Naive thymus-derived CD4-positive, alpha-beta T cell (primary cell): ENCODE data around the gene JTB. TPM values are rescaled to one million over a fixed set of nuclear protein-coding genes. Genes with fewer than 3 reads are reported as not detected.

Experiments
- ATAC-seq: fragments of 150-1000 bp; cut with Tn5 transposase; 2 replicates; pipeline ENCODE4 v1.10.0; 2021; ENCODE audit warnings: mild to moderate bottlenecking, moderate library complexity
- CTCF ChIA-PET: fragments of 350-600 bp; sonication (Branson Sonifier 250); formaldehyde crosslinking; loops from one replicate; lab custom pipeline; 2021; ENCODE audit warnings: antibody characterized with exemption; lab: Charles Lee
- POLR2A ChIA-PET: fragments of 350-600 bp; sonication (Branson Sonifier 250); formaldehyde crosslinking; loops from one replicate; lab custom pipeline; 2021; ENCODE audit warnings: antibody characterized with exemption, inconsistent platforms; lab: Charles Lee
- DNase-seq, 9 donors: peaks; one replicate each; pipeline versions ENCODE4 v3.0.0 to v3.0.0-alpha.2; 2020 to 2022; ENCODE audit warnings: mixed read lengths in 1 of 9
- H3K27ac ChIP-seq: one replicate; pipeline ENCODE4 v1.7.0; 2013; ENCODE audit warnings: mild to moderate bottlenecking, low read depth, low read length, moderate library complexity
- H3K27me3 ChIP-seq, 2 donors: one replicate each; pipeline ENCODE4 v1.7.0; 2013; ENCODE audit warnings: low read length in 2 of 2, mild to moderate bottlenecking in 2 of 2, moderate library complexity in 2 of 2; ENCODE audit not compliant: control insufficient read depth in 2 of 2, insufficient read depth in 2 of 2
- H3K36me3 ChIP-seq, 3 experiments: 1 replicate in 2 of 3; 2 replicates in 1 of 3; pipeline ENCODE4 v1.7.0; 2013; ENCODE audit warnings: low read length in 3 of 3, mild to moderate bottlenecking in 3 of 3, moderate library complexity in 1 of 3; ENCODE audit not compliant: insufficient read depth in 3 of 3, control insufficient read depth in 2 of 3
- H3K4me1 ChIP-seq, 2 donors: one replicate each; pipeline ENCODE4 v1.7.0; 2013; ENCODE audit warnings: low read length in 2 of 2, mild to moderate bottlenecking in 2 of 2, moderate library complexity in 1 of 2; ENCODE audit not compliant: control insufficient read depth in 2 of 2, insufficient read depth in 2 of 2
- H3K4me3 ChIP-seq: 2 replicates; pipeline ENCODE4 v1.7.0; 2013; ENCODE audit warnings: mild to moderate bottlenecking, low read length
- H3K9me3 ChIP-seq, 3 experiments: 1 replicate in 2 of 3; 2 replicates in 1 of 3; pipeline ENCODE4 v1.7.0; 2013; ENCODE audit warnings: low read length in 3 of 3; ENCODE audit not compliant: control insufficient read depth in 2 of 3
- H3K27ac Mint-ChIP-seq, 9 donors: one replicate each; pipeline ENCODE4 v1.8.0; 2020 to 2022; ENCODE audit warnings: mixed read lengths in 9 of 9, mild to moderate bottlenecking in 8 of 9, moderate library complexity in 5 of 9, inconsistent platforms in 2 of 9
- H3K27me3 Mint-ChIP-seq, 5 donors: one replicate each; pipeline ENCODE4 v1.8.0; 2021 to 2022; ENCODE audit warnings: mixed read lengths in 5 of 5, mild to moderate bottlenecking in 1 of 5
- H3K36me3 Mint-ChIP-seq, 5 donors: one replicate each; pipeline ENCODE4 v1.8.0; 2020 to 2022; ENCODE audit warnings: mixed read lengths in 5 of 5, mild to moderate bottlenecking in 3 of 5, inconsistent platforms in 1 of 5
- H3K4me1 Mint-ChIP-seq, 7 donors: one replicate each; pipeline ENCODE4 v1.8.0; 2020 to 2022; ENCODE audit warnings: mixed read lengths in 7 of 7, mild to moderate bottlenecking in 3 of 7, inconsistent platforms in 1 of 7
- H3K4me3 Mint-ChIP-seq, 10 donors: one replicate each; pipeline ENCODE4 v1.8.0; 2020 to 2022; ENCODE audit warnings: mild to moderate bottlenecking in 10 of 10, mixed read lengths in 10 of 10, moderate library complexity in 6 of 10, inconsistent platforms in 2 of 10
- H3K9me3 Mint-ChIP-seq, 11 donors: one replicate each; pipeline ENCODE4 v1.8.0; 2020 to 2022; ENCODE audit warnings: mixed read lengths in 11 of 11, mild to moderate bottlenecking in 4 of 11, inconsistent platforms in 1 of 11, moderate library complexity in 1 of 11
- intact Hi-C, 2 donors: fragments of 100-400 bp; cut with micrococcal nuclease; formaldehyde crosslinking; loops; one replicate each; pipeline ENCODE4 v1.15.1; 2023
- polyA plus RNA-seq, 2 donors: library from polyadenylated mRNA; unstranded; fragments of 300-500 nt; fragmentation: Illumina TruSeq; gene quantifications; one replicate each; pipeline ENCODE4 v1.2.3, GENCODE V29; 2021
- total RNA-seq, 6 experiments: library from RNA in 5 of 6; stranded (reverse) in 5 of 6; gene quantifications; 1 replicate in 5 of 6; 2 replicates in 1 of 6; pipeline ENCODE4 v1.2.3 and lab custom pipeline; 2021 to 2026

Gene JTB
- total and polyA plus RNA-seq, 7 experiments from 2014 or later, result 78.4 to 319 (median 107) TPM

DNA sequence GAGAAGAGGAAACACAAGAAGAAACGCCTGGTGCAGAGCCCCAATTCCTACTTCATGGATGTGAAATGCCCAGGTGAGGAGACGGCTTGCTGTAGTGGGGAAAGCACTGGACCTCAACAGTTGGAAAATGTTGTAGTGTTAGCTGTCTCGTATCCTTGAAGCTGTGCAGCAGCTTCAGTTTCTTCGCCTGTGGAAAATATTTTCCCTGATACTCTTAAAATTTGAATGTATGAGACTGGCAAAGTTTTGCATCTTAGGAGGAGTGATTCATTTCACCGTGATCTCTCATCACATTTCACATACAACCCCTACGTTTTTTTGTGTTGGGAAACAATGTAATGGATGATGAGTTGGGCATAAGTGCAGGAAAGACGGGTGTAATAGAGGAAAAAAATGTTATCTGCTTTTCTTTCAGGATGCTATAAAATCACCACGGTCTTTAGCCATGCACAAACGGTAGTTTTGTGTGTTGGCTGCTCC, 13.7 kb upstream of the JTB start:
- Histone ChIP-seq H3K4me3 (peak overlapping the region; percentile 82), H3K36me3 (peaks cover 7 to 43% (median 29%) of the 10 kb centered on the region in 3 experiments), H3K27ac (peak overlapping the region; percentile 99), H3K4me1 (peaks cover 26 to 34% of the 10 kb centered on the region in 2 donors), H3K9me3 (no peaks in the 10 kb centered on the region), H3K27me3 (no peaks in the 10 kb centered on the region)
- ChIA-PET CTCF (interaction anchor here (0.6 to 8.0 kb wide), 7 partner anchors 26 to 273 kb away, joined by 3 to 84 read pairs (median 3); partner anchors contain the start of gene NUP210L), POLR2A (interaction anchor here (0.5 to 10.4 kb wide), 45 partner anchors 10 to 451 kb away, joined by 3 to 157 read pairs (median 7); partner anchors contain the start of genes ATP8B2, CHTOP, CREB3L4 and CRTC2)
- no peak for DNase-seq
- peaks cover 10 to 34% (median 31%) of the 10 kb centered on the region in 5 donors for H3K36me3 Mint-ChIP-seq
- peaks cover 0 to 4% (median 2%) of the 10 kb centered on the region in 5 donors for H3K27me3 Mint-ChIP-seq
- peaks cover 0 to 10% (median 0%) of the 10 kb centered on the region in 11 donors for H3K9me3 Mint-ChIP-seq
- no peak for ATAC-seq
- intact Hi-C loops, result loop anchor here (2.0 to 10.0 kb wide), 5 partner anchors 32 to 456 kb away; partner anchors contain the start of genes ATP8B2 (in 1 of the 2), CRTC2 (in 1 of the 2), ILF2 (in 1 of the 2) and NUP210L (in 1 of the 2)
- H3K4me1 Mint-ChIP-seq, result peaks cover 29 to 60% (median 44%) of the 10 kb centered on the region in 7 donors
- H3K27ac Mint-ChIP-seq, result peak overlapping the region; percentile 92 to 100 (median 99)
- H3K4me3 Mint-ChIP-seq, result peak overlapping the region; percentile 83 to 99 (median 96)

DNA sequence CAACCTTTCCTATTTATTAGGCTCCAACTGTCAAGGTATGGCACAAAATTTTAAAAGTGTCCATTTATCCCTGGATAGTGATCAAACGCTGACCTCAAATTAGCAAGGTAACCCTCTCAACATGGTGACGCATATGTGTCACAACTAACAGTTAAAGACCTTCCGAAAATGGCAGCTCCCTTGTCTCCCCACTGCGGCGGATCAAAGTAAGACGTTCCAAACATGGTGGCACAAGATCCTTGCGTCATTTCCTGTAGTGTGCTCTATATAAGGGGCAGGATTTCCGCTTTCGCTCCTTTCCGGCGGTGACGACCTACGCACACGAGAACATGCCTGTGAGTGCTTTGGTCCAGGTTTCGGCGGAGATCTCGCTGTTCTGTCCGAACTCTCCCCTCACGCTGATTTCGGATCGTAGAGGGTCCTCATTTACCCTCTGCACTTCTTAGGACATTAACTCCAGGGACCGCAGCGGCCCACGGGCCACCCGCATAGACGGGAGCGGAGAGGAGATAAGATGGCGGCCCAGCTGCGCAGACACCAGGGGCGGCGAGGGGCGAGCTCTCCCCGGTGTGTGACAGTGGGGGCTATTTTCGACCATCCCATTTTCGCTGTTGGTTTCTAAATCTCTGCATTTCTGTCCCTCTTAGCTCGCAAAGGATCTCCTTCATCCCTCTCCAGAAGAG, 13.1 kb upstream of the JTB start, which contains the start of gene RPS27:
TSS of gene RPS27 (plus strand) at position 295 of the 683 bp plus-strand sequence. CDS start at position 330, 35 bp downstream.
- H3K36me3 Mint-ChIP-seq, result peaks cover 8 to 31% (median 29%) of the 10 kb centered on the region in 5 donors
- intact Hi-C loops, result loop anchor here (1.0 to 10.0 kb wide), 22 partner anchors 13 to 568 kb away; partner anchors contain the start of genes CRTC2 (in 2 of the 2), HAX1 (in 2 of the 2), JTB (in 2 of the 2) and SLC39A1 (in 2 of the 2)
- peak within 1 kb of the TSS; percentile 99 for H3K27ac ChIP-seq
- peak; percentile 90 for ATAC-seq
- peaks cover 32 to 62% (median 44%) of the 10 kb centered on the region in 7 donors for H3K4me1 Mint-ChIP-seq
- DNase-seq, result peak; percentile 76 to 97 (median 92)
- ChIA-PET CTCF (interaction anchor here (0.6 to 8.0 kb wide), 9 partner anchors 13 to 287 kb away, joined by 3 to 84 read pairs (median 3); partner anchors contain the start of genes DENND4B, JTB and NUP210L), POLR2A (interaction anchor here (0.5 to 10.4 kb wide), 64 partner anchors 10 to 567 kb away, joined by 3 to 157 read pairs (median 4); partner anchors contain the start of genes ATP8B2, CHTOP, CREB3L4 and CRTC2)
- no peaks in the 10 kb centered on the region for H3K27me3 ChIP-seq
- no peaks in the 10 kb centered on the region for H3K9me3 ChIP-seq
- peak within 1 kb of the TSS; percentile 83 to 99 (median 96) for H3K4me3 Mint-ChIP-seq
- peaks cover 2 to 8% (median 4%) of the 10 kb centered on the region in 5 donors for H3K27me3 Mint-ChIP-seq
- peaks cover 7 to 41% (median 29%) of the 10 kb centered on the region in 3 experiments for H3K36me3 ChIP-seq
- H3K9me3 Mint-ChIP-seq, result peaks cover 0 to 10% (median 0%) of the 10 kb centered on the region in 11 donors
- H3K4me3 ChIP-seq, result peak within 1 kb of the TSS; percentile 82
- H3K4me1 ChIP-seq, result peaks cover 26 to 34% of the 10 kb centered on the region in 2 donors
- peak within 1 kb of the TSS; percentile 92 to 100 (median 99) for H3K27ac Mint-ChIP-seq

DNA sequence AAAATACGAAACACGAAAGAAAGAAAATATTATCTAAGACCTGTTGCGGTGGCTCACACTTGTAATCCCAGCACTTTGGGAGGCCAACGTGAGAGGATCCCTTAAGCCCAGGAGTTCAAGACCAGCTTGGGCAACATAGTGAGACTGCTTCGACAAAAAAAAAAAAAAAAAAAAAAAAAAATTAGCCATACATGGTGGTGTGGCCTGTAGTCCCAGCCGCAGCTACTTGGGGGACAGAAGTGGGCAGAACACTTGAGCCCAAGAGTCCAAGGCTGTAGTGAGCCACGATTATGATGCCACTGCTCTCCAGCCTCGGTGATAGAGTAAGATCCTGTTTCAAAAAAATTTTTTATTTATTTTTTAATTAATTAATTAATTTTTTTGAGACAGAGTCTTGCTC, 10.1 kb upstream of the JTB start:
- Histone ChIP-seq H3K9me3 (no peaks in the 10 kb centered on the region), H3K4me1 (peaks cover 22% of the 10 kb centered on the region in 2 donors), H3K27me3 (no peaks in the 10 kb centered on the region), H3K27ac (no peak overlapping the region), H3K36me3 (peaks cover 3 to 15% (median 10%) of the 10 kb centered on the region in 3 experiments), H3K4me3 (no peak overlapping the region)
- no peak for DNase-seq
- CTCF ChIA-PET, result interaction anchor here (0.6 to 8.0 kb wide), 11 partner anchors 10 to 194 kb away, joined by 3 to 84 read pairs (median 11); partner anchors contain the start of genes CREB3L4, GATAD2B and JTB
- Mint-ChIP-seq H3K36me3 (peaks cover 2 to 18% (median 13%) of the 10 kb centered on the region in 5 donors), H3K27me3 (peaks cover 2 to 21% (median 9%) of the 10 kb centered on the region in 5 donors), H3K9me3 (peaks cover 0 to 10% (median 0%) of the 10 kb centered on the region in 11 donors), H3K27ac (peak overlapping the region in 6 of 9 donors; percentile 80 to 93 (median 88)), H3K4me1 (peaks cover 32 to 51% (median 38%) of the 10 kb centered on the region in 7 donors), H3K4me3 (peak overlapping the region in 2 of 10 donors; percentile 34 to 66)
- intact Hi-C loops, result loop anchor here in 1 of 2 donors (2.0 to 10.0 kb wide), 2 partner anchors 31 to 473 kb away; no protein-coding TSS in a partner anchor
- POLR2A ChIA-PET, result interaction anchor here (0.5 to 10.4 kb wide), 12 partner anchors 10 to 218 kb away, joined by 3 to 157 read pairs (median 8); partner anchors contain the start of genes CREB3L4, CRTC2, DENND4B and GATAD2B
- no peak for ATAC-seq

DNA sequence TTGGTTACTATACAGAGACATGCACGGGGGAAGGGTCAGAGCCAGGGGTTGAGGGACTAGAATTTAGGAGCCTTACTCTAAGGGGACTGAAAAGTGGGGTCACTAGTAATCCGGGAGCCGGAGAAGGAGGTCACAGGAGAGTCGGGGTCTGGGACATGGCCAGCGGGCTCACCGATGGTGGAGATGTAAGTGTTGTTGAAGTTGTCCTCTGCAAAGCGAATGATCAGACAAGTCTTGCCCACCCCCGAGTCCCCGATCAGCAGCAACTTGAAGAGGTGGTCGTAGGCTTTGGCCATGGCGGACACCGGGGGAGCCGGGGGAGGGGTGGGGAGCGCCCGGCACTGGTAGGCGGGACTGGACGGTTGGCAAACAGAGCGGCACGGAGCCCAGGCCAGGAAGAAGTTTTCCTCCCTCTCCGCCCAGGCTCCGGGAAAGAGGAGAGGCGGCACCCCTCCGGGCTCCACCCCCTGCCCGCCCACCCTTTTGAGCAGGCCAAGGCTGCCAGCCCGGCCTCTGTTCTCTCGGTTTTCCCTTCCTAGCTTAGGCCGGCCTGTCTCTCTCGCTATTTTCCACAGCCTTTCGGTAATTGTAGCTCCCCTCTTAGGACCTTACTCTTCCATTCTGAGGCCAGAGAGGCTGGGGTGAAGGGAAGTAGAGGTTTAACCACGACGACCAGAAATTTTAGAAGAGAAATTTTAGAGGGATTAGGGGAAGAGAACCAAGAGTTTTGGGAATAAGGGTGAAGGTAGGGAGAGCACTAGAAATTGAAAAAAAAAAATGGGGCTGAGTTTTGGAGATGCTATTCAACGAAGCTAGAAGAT, 8.7 kb upstream of the JTB start, which contains the start of gene RAB13:
TSS of gene RAB13 (minus strand) at position 399 of the 821 bp plus-strand sequence. CDS start at position 296, 103 bp downstream.
- Mint-ChIP-seq H3K9me3 (peaks cover 0 to 6% (median 0%) of the 10 kb centered on the region in 11 donors), H3K27ac (peak within 1 kb of the TSS; percentile 72 to 94 (median 88)), H3K4me3 (peak within 1 kb of the TSS; percentile 36 to 74 (median 70)), H3K4me1 (peaks cover 19 to 38% (median 24%) of the 10 kb centered on the region in 7 donors), H3K27me3 (peaks cover 2 to 21% (median 9%) of the 10 kb centered on the region in 5 donors), H3K36me3 (peaks cover 0 to 6% (median 1%) of the 10 kb centered on the region in 5 donors)
- H3K4me1 ChIP-seq, result peaks cover 7 to 8% of the 10 kb centered on the region in 2 donors
- no peak for DNase-seq
- intact Hi-C loops, result loop anchor here (1.0 to 10.0 kb wide), 9 partner anchors 9 to 477 kb away; partner anchors contain the start of gene JTB (in 2 of the 2)
- peaks cover 0 to 6% (median 0%) of the 10 kb centered on the region in 3 experiments for H3K36me3 ChIP-seq
- POLR2A ChIA-PET, result interaction anchor here (0.7 to 10.4 kb wide), 13 partner anchors 9 to 202 kb away, joined by 3 to 157 read pairs (median 7); partner anchors contain the start of genes CREB3L4, CRTC2, DENND4B and GATAD2B
- CTCF ChIA-PET, result interaction anchor here (0.7 to 8.0 kb wide), 22 partner anchors 8 to 414 kb away, joined by 3 to 84 read pairs (median 5); partner anchors contain the start of genes CREB3L4, DENND4B, GATAD2B and JTB
- ATAC-seq, result no peak
- no peak within 1 kb of the TSS for H3K4me3 ChIP-seq
- H3K9me3 ChIP-seq, result no peaks in the 10 kb centered on the region
- H3K27ac ChIP-seq, result peak within 1 kb of the TSS; percentile 53
- H3K27me3 ChIP-seq, result no peaks in the 10 kb centered on the region

DNA sequence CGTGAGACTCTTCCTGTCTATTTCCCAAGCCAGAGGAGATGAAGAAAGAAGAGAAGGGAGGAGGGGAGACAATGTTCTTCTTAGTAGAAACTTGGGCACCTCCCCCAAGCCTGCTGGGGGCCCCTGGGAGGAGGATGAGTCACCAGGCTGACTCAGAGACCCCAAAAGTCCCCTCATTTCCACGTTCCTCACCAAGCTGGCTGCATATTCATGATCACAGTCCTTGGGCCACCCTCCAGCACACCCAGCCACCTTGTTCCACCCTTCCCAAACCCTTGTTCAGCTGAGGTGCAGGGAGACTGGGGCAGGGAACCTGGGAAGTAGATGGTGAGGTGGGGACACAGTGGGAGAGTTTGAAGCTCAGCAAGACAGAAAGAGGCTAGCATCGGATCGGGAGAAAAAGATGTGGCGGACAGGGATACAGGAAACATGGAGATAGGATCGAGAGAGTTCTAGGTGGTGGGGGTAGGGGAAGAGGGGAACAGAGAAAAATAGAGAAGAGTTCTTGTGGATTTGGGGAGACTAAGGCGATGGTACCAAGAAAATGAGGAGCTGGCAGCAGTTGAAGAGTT, 8.0 kb upstream of the JTB start:
- H3K4me1 ChIP-seq, result peaks cover 7 to 8% of the 10 kb centered on the region in 2 donors
- ChIA-PET CTCF (interaction anchor here (0.6 to 8.0 kb wide), 10 partner anchors 18 to 413 kb away, joined by 3 to 84 read pairs (median 6); partner anchors contain the start of genes CREB3L4 and GATAD2B), POLR2A (interaction anchor here (0.9 to 10.4 kb wide), 6 partner anchors 8 to 201 kb away, joined by 4 to 157 read pairs (median 11); partner anchors contain the start of genes CREB3L4, CRTC2 and JTB)
- Mint-ChIP-seq H3K27me3 (peaks cover 0 to 21% (median 9%) of the 10 kb centered on the region in 5 donors), H3K4me3 (peak overlapping the region; percentile 19 to 69 (median 53)), H3K27ac (peak overlapping the region in 6 of 9 donors; percentile 2 to 83 (median 29)), H3K9me3 (peaks cover 0 to 2% (median 0%) of the 10 kb centered on the region in 11 donors), H3K4me1 (peaks cover 16 to 32% (median 20%) of the 10 kb centered on the region in 7 donors), H3K36me3 (peaks cover 0 to 2% (median 0%) of the 10 kb centered on the region in 5 donors)
- no peaks in the 10 kb centered on the region for H3K9me3 ChIP-seq
- DNase-seq, result no peak
- peak; percentile 31 for ATAC-seq
- intact Hi-C loops, result loop anchor here in 1 of 2 donors (10.0 kb wide), 1 partner anchor 471 kb away; no protein-coding TSS in a partner anchor
- no peaks in the 10 kb centered on the region for H3K36me3 ChIP-seq
- H3K27me3 ChIP-seq, result no peaks in the 10 kb centered on the region
- H3K27ac ChIP-seq, result no peak overlapping the region
- H3K4me3 ChIP-seq, result no peak overlapping the region
